B cell (primary cell): Measurements from ENCODE around the gene ATCAY. TPM values are rescaled to one million over a fixed set of nuclear protein-coding genes. Genes with fewer than 3 reads are reported as not detected.
"Not testable (repeated sequence)": the region's sequence is repeated elsewhere in the genome, so short reads cannot be mapped to it uniquely, and the experiment has no call there.

Experiments used
- ATAC-seq: fragments of 200-7000 bp; cut with Tn5 transposase; one replicate; pipeline ENCODE4 v1.10.0; 2021; ENCODE audit warnings: low read depth, mild to moderate bottlenecking, moderate number of reproducible peaks, moderate library complexity
- CTCF ChIA-PET: fragments of 350-600 bp; sonication (Branson Sonifier 250); formaldehyde crosslinking; loops from one replicate; lab custom pipeline; 2021; ENCODE audit warnings: antibody characterized with exemption, inconsistent platforms; lab: Charles Lee
- POLR2A ChIA-PET: fragments of 350-600 bp; sonication (Branson Sonifier 250); formaldehyde crosslinking; loops from one replicate; lab custom pipeline; 2021; ENCODE audit warnings: antibody characterized with exemption; lab: Charles Lee
- DNase-seq: peaks from one replicate; pipeline ENCODE4 v3.0.0; 2013
- H2AFZ ChIP-seq: 2 replicates; pipeline ENCODE4 v1.6.1; 2012; ENCODE audit warnings: mild to moderate bottlenecking, low read depth, low read length; ENCODE audit not compliant: insufficient read depth, poor library complexity, severe bottlenecking
- H3K27ac ChIP-seq, 2 donors: 1 replicate in 1 of 2; 2 replicates in 1 of 2; pipeline ENCODE4 v1.5.1; 2012 to 2013; ENCODE audit warnings: low read length in 2 of 2, mild to moderate bottlenecking in 2 of 2, moderate library complexity in 1 of 2
- H3K27me3 ChIP-seq, 4 experiments: fragments of 200-600 bp in 1 of 4; sonication (generic) in 1 of 4; replicated peaks in 1 of 4; 1 replicate in 2 of 4; 2 replicates in 2 of 4; pipeline versions ENCODE4 v1.6.1 to v1.7.0; 2013 to 2016; ENCODE audit warnings: low read length in 3 of 4, mild to moderate bottlenecking in 2 of 4, mixed read lengths in 1 of 4, moderate library complexity in 1 of 4; ENCODE audit not compliant: insufficient read depth in 4 of 4, control insufficient read depth in 3 of 4; ENCODE audit errors: control extremely low read depth in 1 of 4
- H3K36me3 ChIP-seq, 2 experiments: replicated peaks in 1 of 2; 1 replicate in 1 of 2; 2 replicates in 1 of 2; pipeline versions ENCODE4 v1.6.1 to v1.7.1; 2013; ENCODE audit warnings: low read length in 1 of 2; ENCODE audit not compliant: insufficient read depth in 2 of 2, control insufficient read depth in 1 of 2; ENCODE audit errors: control extremely low read depth in 1 of 2, extremely low read depth in 1 of 2
- H3K4me1 ChIP-seq, 2 donors: fragments of 200-600 bp in 1 of 2; sonication (generic) in 1 of 2; 1 replicate in 1 of 2; 2 replicates in 1 of 2; pipeline versions ENCODE4 v1.5.1 to v1.6.1; 2013 to 2017; ENCODE audit warnings: low read length in 2 of 2; ENCODE audit not compliant: control insufficient read depth in 2 of 2, insufficient read depth in 2 of 2
- H3K4me2 ChIP-seq: replicated peaks from 2 replicates; pipeline ENCODE3; 2012; ENCODE audit warnings: mild to moderate bottlenecking, low read depth, low read length; ENCODE audit not compliant: poor library complexity, severe bottlenecking
- H3K4me3 ChIP-seq, 5 experiments: fragments of 200-600 bp in 1 of 5; sonication (generic) in 1 of 5; 1 replicate in 3 of 5; 2 replicates in 2 of 5; pipeline versions ENCODE4 v1.5.1 to v1.7.0; 2011 to 2016; ENCODE audit warnings: low read length in 4 of 5, mild to moderate bottlenecking in 4 of 5, low read depth in 2 of 5, control low read depth in 1 of 5, moderate library complexity in 1 of 5; ENCODE audit not compliant: insufficient read depth in 1 of 5; ENCODE audit errors: control extremely low read depth in 1 of 5, extremely low read depth in 1 of 5
- H3K79me2 ChIP-seq: fragments of 200-600 bp; sonication (generic); one replicate; pipeline ENCODE4 v1.6.0; 2016; ENCODE audit warnings: low read length; ENCODE audit not compliant: control insufficient read depth, insufficient read depth
- H3K9ac ChIP-seq: fragments of 200-600 bp; sonication (generic); 2 replicates; pipeline ENCODE4 v1.6.1; 2017; ENCODE audit warnings: mild to moderate bottlenecking, low read length, moderate library complexity
- H3K9me3 ChIP-seq, 3 donors: one replicate each; pipeline versions ENCODE4 v1.6.1 to v1.7.1; 2013; ENCODE audit warnings: low read length in 2 of 3; ENCODE audit not compliant: control insufficient read depth in 2 of 3, insufficient read depth in 1 of 3; ENCODE audit errors: control extremely low read depth in 1 of 3
- H4K20me1 ChIP-seq: 2 replicates; pipeline ENCODE4 v1.6.0; 2012; ENCODE audit warnings: mild to moderate bottlenecking, low read length; ENCODE audit not compliant: insufficient read depth, control insufficient read depth, poor library complexity, severe bottlenecking
- H3K27ac Mint-ChIP-seq: one replicate; pipeline ENCODE4 v1.8.0; 2021; ENCODE audit warnings: mixed read lengths
- H3K27me3 Mint-ChIP-seq: one replicate; pipeline ENCODE4 v1.8.0; 2021; ENCODE audit warnings: mixed read lengths
- H3K4me1 Mint-ChIP-seq: one replicate; pipeline ENCODE4 v1.8.0; 2021; ENCODE audit warnings: mixed read lengths
- H3K4me3 Mint-ChIP-seq: one replicate; pipeline ENCODE4 v1.8.0; 2021; ENCODE audit warnings: mixed read lengths
- H3K9me3 Mint-ChIP-seq: one replicate; pipeline ENCODE4 v1.8.0; 2022; ENCODE audit warnings: mixed read lengths; ENCODE audit not compliant: insufficient read depth
- CTCF ChIP-seq: fragments of 200-600 bp; IDR thresholded peaks from one replicate; pipeline ENCODE4 v1.8.0; 2022; ENCODE audit warnings: antibody characterized with exemption, mild to moderate bottlenecking
- EZH2 ChIP-seq: IDR thresholded peaks from 2 replicates; pipeline ENCODE4 v1.6.1; 2012; ENCODE audit warnings: borderline replicate concordance, low read depth, mild to moderate bottlenecking, moderate library complexity, low read length; ENCODE audit not compliant: insufficient read depth, poor library complexity, severe bottlenecking
- WGBS: methylation state at CpG from one replicate; pipeline ENCODE4 v1.1.5; 2013; ENCODE audit warnings: missing lambda C conversion rate; ENCODE audit not compliant: insufficient coverage; 5-methylcytosine and 5-hydroxymethylcytosine counted together
- intact Hi-C: fragments of 100-400 bp; cut with micrococcal nuclease; formaldehyde crosslinking; loops from one replicate; pipeline ENCODE4 v1.10.0; 2022
- polyA plus RNA-seq: library from polyadenylated mRNA; depleted of rRNA; stranded (reverse); fragments of >200 nt; gene quantifications from 2 replicates; pipeline ENCODE4 v1.2.3, GENCODE V29; 2012
- total RNA-seq, 2 donors: library from RNA; stranded (reverse); fragments of 120-200 nt in 1 of 2; gene quantifications; 1 replicate in 1 of 2; 2 replicates in 1 of 2; pipeline versions ENCODE4 v1.2.3 to v1.2.4, GENCODE V29; 2013 to 2022

ATCAY gene
- total and polyA plus RNA-seq, 2 donors (not counting 1 experiment from before 2014, with no cell fraction given): not detected

- Histone ChIP-seq H3K27me3 (peaks cover 0 to 17% (median 0%) of the 10 kb centered on the region in 4 experiments), H3K4me3 (no peak overlapping the region), H4K20me1 (peaks cover 13% of the 10 kb centered on the region), H3K27ac (no peak overlapping the region), H3K9me3 (no peaks in the 10 kb centered on the region), H3K9ac (no peak overlapping the region), H2AFZ (no peak overlapping the region), H3K4me2 (no peak overlapping the region), H3K36me3 (peaks cover 0 to 15% of the 10 kb centered on the region in 2 experiments), H3K79me2 (no peaks in the 10 kb centered on the region), H3K4me1 (peaks cover 7 to 11% of the 10 kb centered on the region in 2 donors)
- 99% methylated on average over 10 of the region's 12 CpGs for WGBS
- H3K27ac Mint-ChIP-seq: no peak overlapping the region
- H3K4me3 Mint-ChIP-seq: no peak overlapping the region
- no peak for TF ChIP-seq EZH2
- no peak for TF ChIP-seq CTCF
- ATAC-seq (no peak), DNase-seq (no peak)
- intact Hi-C loops: no loop called here
- peaks cover 6% of the 10 kb centered on the region for H3K4me1 Mint-ChIP-seq
- H3K27me3 Mint-ChIP-seq: peaks cover 6% of the 10 kb centered on the region
- no peaks in the 10 kb centered on the region for H3K9me3 Mint-ChIP-seq
- ChIA-PET POLR2A (no interaction called here), CTCF (no interaction called here)
Measured at GRCh38 chr19:3954107-3954506, 73.6 kb downstream of the ATCAY start.

- H3K9me3 Mint-ChIP-seq, H3K9ac ChIP-seq, H3K79me2 ChIP-seq, H3K27ac Mint-ChIP-seq, H3K4me3 Mint-ChIP-seq, H3K4me1 Mint-ChIP-seq, H3K27ac ChIP-seq, H3K9me3 ChIP-seq, intact Hi-C loops, H2AFZ ChIP-seq, CTCF ChIA-PET, POLR2A ChIA-PET, ATAC-seq, H3K4me1 ChIP-seq, H3K4me3 ChIP-seq, DNase-seq, H3K4me2 ChIP-seq, H3K27me3 Mint-ChIP-seq: not testable (repeated sequence)
- peaks cover 0 to 23% of the 10 kb centered on the region in 2 experiments for H3K36me3 ChIP-seq
- peaks cover 13% of the 10 kb centered on the region for H4K20me1 ChIP-seq
- H3K27me3 ChIP-seq: peaks cover 0 to 11% (median 0%) of the 10 kb centered on the region in 4 experiments
- 98% methylated on average over 10 of the region's 13 CpGs for WGBS
Measured at GRCh38 chr19:3955276-3955675, 74.8 kb downstream of the ATCAY start.
